HUES6 (cell line): ENCODE data around the gene CUL7.

Experiments
- H3K27ac ChIP-seq: 2 replicates; pipeline ENCODE4 v1.7.0; 2013; ENCODE audit warnings: low read depth, mild to moderate bottlenecking, low read length, inconsistent platforms
- H3K27me3 ChIP-seq: 2 replicates; pipeline ENCODE4 v1.6.1; 2013; ENCODE audit warnings: low read length; ENCODE audit not compliant: control insufficient read depth, insufficient read depth
- H3K36me3 ChIP-seq: 2 replicates; pipeline ENCODE4 v1.6.1; 2013; ENCODE audit warnings: low read length; ENCODE audit not compliant: control insufficient read depth, insufficient read depth
- H3K4me1 ChIP-seq: 2 replicates; pipeline ENCODE4 v1.6.1; 2013; ENCODE audit warnings: low read length; ENCODE audit not compliant: control insufficient read depth, insufficient read depth
- H3K4me3 ChIP-seq: 2 replicates; pipeline ENCODE4 v1.5.1; 2013; ENCODE audit warnings: low read depth, low read length
- H3K9ac ChIP-seq: one replicate; pipeline ENCODE4 v1.6.1; 2013; ENCODE audit warnings: mild to moderate bottlenecking, low read length
- H3K9me3 ChIP-seq: 2 replicates; pipeline ENCODE4 v1.6.1; 2013; ENCODE audit warnings: low read depth, low read length; ENCODE audit not compliant: control insufficient read depth, insufficient read depth

The CUL7 gene

GRCh38 chr6:43053545-43054205 is at the start of gene CUL7:
Gene CUL7 (minus strand): TSS chr6:43053851. CDS start chr6:43052788, 1,063 bp downstream.
- Histone ChIP-seq H3K36me3 (peaks cover 53% of the 10 kb centered on the region), H3K4me1 (peaks cover 17% of the 10 kb centered on the region), H3K27me3 (no peaks in the 10 kb centered on the region), H3K9me3 (no peaks in the 10 kb centered on the region), H3K9ac (peak within 1 kb of the TSS; percentile 97), H3K4me3 (peak within 1 kb of the TSS; percentile 94), H3K27ac (peak within 1 kb of the TSS; percentile 88)

DNA sequence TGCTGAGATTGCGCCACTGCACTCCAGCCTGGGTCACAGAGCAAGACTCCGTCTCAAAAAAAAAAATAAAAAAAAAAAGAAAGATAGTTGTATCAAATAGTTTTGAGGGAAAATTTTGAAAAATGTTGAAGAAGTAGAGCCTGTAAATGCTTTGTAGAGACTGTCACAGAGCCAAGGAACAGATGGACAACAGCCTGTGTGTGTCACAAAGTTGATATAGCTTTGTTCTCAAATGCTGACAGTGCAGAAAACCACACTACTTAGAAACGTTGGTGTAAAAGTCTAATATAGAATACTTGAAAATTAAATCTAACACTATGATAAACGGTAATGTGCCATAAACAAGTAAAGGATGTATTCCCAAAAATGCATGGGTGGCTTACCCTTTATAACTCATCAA is 47.8 kb upstream of the CUL7 start:
- Histone ChIP-seq H3K9ac (no peak overlapping the region), H3K36me3 (peaks cover 5% of the 10 kb centered on the region; the same call in 1 of the 2 replicates), H3K27me3 (no peaks in the 10 kb centered on the region), H3K4me1 (peaks cover 36% of the 10 kb centered on the region), H3K27ac (no peak overlapping the region), H3K9me3 (no peaks in the 10 kb centered on the region), H3K4me3 (no peak overlapping the region)

GRCh38 chr6:43097502-43097901 is 43.9 kb upstream of the CUL7 start:
- Histone ChIP-seq H3K9me3 (no peaks in the 10 kb centered on the region), H3K4me1 (peaks cover 48% of the 10 kb centered on the region), H3K27me3 (no peaks in the 10 kb centered on the region), H3K27ac (peak overlapping the region; percentile 57; the same call in 1 of the 2 replicates), H3K36me3 (no peaks in the 10 kb centered on the region), H3K9ac (no peak overlapping the region), H3K4me3 (no peak overlapping the region)

- Histone ChIP-seq H3K36me3 (no peaks in the 10 kb centered on the region), H3K9ac (no peak overlapping the region), H3K4me3 (no peak overlapping the region), H3K27me3 (no peaks in the 10 kb centered on the region), H3K9me3 (no peaks in the 10 kb centered on the region), H3K27ac (peak overlapping the region; percentile 57; the same call in 1 of the 2 replicates), H3K4me1 (peaks cover 50% of the 10 kb centered on the region)
Observed at GRCh38 chr6:43097098-43097489, 43.4 kb upstream of the CUL7 start.

DNA sequence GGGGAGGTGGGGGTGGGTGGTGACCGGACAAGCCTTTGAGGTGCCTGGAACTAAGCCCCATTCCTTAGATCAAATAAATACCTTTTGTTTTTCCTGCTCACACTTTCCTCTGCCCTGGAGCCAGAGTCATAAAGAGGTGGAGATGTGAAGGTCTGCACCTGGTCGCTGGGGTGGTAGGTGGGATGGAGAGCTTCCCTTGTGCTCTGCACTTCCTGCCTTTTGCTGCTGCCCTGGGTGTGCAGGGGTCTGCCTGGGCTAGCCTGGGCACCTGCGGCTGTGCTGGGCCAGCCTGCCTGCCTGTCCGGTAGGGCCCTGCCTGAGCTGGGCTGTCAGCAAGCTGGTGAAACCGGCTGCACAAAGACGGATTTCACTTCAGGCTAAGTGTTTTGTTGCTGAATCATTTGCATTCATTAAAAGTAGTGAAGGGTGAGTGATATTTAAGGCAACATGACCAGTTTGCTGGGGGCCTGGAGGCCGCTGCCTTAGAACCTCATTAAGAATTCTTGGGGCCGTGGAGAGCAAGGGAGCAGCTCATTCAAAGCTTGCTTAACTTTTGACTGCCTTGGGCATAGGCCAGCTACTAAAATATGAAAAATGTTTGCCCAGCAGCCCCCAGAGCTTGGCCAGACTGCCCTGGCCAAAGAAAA is 42.9 kb upstream of the CUL7 start:
- Histone ChIP-seq H3K4me3 (no peak overlapping the region), H3K36me3 (no peaks in the 10 kb centered on the region), H3K27me3 (no peaks in the 10 kb centered on the region), H3K27ac (peak overlapping the region; percentile 57; the same call in 1 of the 2 replicates), H3K4me1 (peaks cover 50% of the 10 kb centered on the region), H3K9ac (peak overlapping the region; percentile 50), H3K9me3 (no peaks in the 10 kb centered on the region)

- peak overlapping the region; percentile 50 for H3K9ac ChIP-seq
- H3K9me3 ChIP-seq: no peaks in the 10 kb centered on the region
- H3K36me3 ChIP-seq: no peaks in the 10 kb centered on the region
- no peaks in the 10 kb centered on the region for H3K27me3 ChIP-seq
- no peak overlapping the region for H3K4me3 ChIP-seq
- H3K4me1 ChIP-seq: peaks cover 56% of the 10 kb centered on the region
- peak overlapping the region; percentile 57; the same call in 1 of the 2 replicates for H3K27ac ChIP-seq
Observed at GRCh38 chr6:43095939-43096338, 42.3 kb upstream of the CUL7 start.

- H3K4me3 ChIP-seq: no peak overlapping the region
- H3K36me3 ChIP-seq: no peaks in the 10 kb centered on the region
- H3K4me1 ChIP-seq: peaks cover 78% of the 10 kb centered on the region
Observed at GRCh38 chr6:43093436-43094289, 40.0 kb upstream of the CUL7 start.

DNA sequence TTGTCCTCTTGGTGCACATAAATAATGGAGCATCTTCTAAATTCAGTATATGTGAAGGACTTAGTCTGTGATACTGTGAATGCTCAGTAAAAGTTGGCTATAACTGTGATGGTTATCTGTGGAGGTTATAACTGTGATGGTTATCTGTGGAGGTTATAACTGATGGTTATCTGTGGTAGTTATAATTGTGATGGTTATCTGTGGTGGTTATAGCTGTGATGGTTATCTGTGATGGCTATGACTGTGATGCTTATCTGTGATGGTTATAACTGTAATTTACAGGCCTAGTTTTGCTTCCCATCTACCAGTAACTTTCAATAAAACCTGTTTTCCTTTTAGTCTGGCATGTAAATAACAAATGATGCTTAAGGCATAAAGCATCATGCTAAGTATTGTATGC is 39.0 kb upstream of the CUL7 start:
- Histone ChIP-seq H3K27me3 (no peaks in the 10 kb centered on the region), H3K27ac (no peak overlapping the region), H3K4me3 (no peak overlapping the region), H3K36me3 (no peaks in the 10 kb centered on the region), H3K9me3 (no peaks in the 10 kb centered on the region), H3K4me1 (peaks cover 74% of the 10 kb centered on the region), H3K9ac (no peak overlapping the region)

More at GRCh38 chr6:43093436-43094289, 40.0 kb upstream of the CUL7 start:
- Histone ChIP-seq H3K27ac (no peak overlapping the region), H3K27me3 (no peaks in the 10 kb centered on the region), H3K9me3 (no peaks in the 10 kb centered on the region), H3K9ac (no peak overlapping the region)

DNA sequence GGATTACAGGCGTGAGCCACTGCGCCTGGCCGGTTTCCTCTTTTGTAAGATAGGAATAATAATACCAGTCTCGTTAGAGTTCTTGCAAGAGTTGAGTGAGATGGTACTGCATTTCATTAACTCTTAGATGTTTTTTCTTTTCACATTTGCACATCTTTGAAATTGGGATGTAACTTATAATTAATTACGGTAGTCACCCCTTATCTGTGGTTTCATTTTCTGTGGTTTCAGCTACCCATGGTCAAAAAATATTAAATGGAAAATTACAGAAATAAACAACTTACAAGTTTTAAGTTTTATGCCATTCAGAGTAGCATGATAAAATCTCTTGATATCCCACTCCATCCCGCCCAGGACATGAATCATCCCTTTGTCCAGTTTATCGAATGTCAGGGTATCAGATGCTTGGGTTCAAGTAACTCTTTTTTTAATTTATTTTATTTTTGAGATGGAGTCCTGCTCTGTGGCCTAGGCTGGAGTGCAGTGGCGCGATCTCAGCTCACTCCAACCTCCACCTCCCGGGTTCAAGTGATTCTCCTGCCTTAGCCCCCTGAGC is 37.9 kb upstream of the CUL7 start:
- no peaks in the 10 kb centered on the region for H3K9me3 ChIP-seq
- H3K27me3 ChIP-seq: no peaks in the 10 kb centered on the region
- H3K36me3 ChIP-seq: no peaks in the 10 kb centered on the region
- H3K4me3 ChIP-seq: no peak overlapping the region
- H3K4me1 ChIP-seq: peaks cover 62% of the 10 kb centered on the region
- H3K27ac ChIP-seq: peak overlapping the region; percentile 83; the same call in 1 of the 2 replicates
- H3K9ac ChIP-seq: no peak overlapping the region

DNA sequence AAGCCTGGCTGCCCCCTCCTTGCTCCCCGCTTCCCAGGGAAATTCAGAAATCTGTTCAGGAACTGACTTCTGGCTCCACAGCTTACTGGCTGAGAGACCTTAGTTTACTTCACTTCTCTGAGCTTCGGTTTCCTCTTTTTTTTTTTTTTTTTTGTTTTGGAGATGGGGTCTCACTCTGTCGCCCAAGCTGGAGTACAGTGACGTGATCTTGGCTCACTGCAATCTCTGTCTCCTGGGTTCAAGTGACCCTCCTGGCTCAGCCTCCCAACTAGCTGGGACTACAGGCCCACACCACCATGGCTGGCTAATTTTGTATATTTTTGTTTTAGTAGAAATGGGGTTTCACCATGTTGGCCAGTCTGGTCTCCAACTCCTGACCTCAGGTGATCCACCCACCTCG is 37.4 kb upstream of the CUL7 start:
- H3K9me3 ChIP-seq: no peaks in the 10 kb centered on the region
- peak overlapping the region; percentile 25 for H3K4me3 ChIP-seq
- H3K36me3 ChIP-seq: no peaks in the 10 kb centered on the region
- peaks cover 62% of the 10 kb centered on the region for H3K4me1 ChIP-seq
- H3K27me3 ChIP-seq: no peaks in the 10 kb centered on the region
- H3K9ac ChIP-seq: peak overlapping the region; percentile 40
- H3K27ac ChIP-seq: peak overlapping the region; percentile 83
